IMR-90 (cell line): ENCODE data around the gene PAM16. TPM values are rescaled to one million over a fixed set of nuclear protein-coding genes. Genes with fewer than 3 reads are reported as not detected.
A peak's percentile ranks its signal among the peaks of the same experiment; 100 is the strongest.

ENCODE experiments used
- ATAC-seq: fragments of 200-7000 bp; cut with Tn5 transposase; 2 replicates; pipeline ENCODE4 v1.9.1; 2020; ENCODE audit warnings: low read depth, mild to moderate bottlenecking, moderate library complexity
- BruUV-seq: library from RNA; stranded (reverse); fragments of 400-500 nt; replicated peaks from 2 replicates; lab custom pipeline; 2021; lab: Mats Ljungman, UMichigan
- CTCF ChIA-PET: fragments of 300-600 bp; formaldehyde crosslinking; extraction: SDS; loops from one replicate; lab custom pipeline; 2021; ENCODE audit warnings: antibody characterized with exemption; lab: Yijun Ruan, JAX
- POLR2A ChIA-PET: fragments of 300-600 bp; sonication (Branson Sonifier 250); formaldehyde crosslinking; loops from one replicate; lab custom pipeline; 2022; ENCODE audit warnings: antibody characterized with exemption; ENCODE audit not compliant: unreplicated experiment; lab: Charles Lee
- DNase-seq: peaks from one replicate; pipeline ENCODE4 v3.0.0; 2013
- H2AFZ ChIP-seq: replicated peaks from 2 replicates; pipeline ENCODE3; 2013; ENCODE audit warnings: low read length, mild to moderate bottlenecking; ENCODE audit not compliant: poor library complexity
- H2AK5ac ChIP-seq: 2 replicates; pipeline ENCODE4 v1.6.1; 2013; ENCODE audit warnings: low read depth, low read length, inconsistent platforms
- H2AK9ac ChIP-seq: replicated peaks from 2 replicates; pipeline ENCODE3; 2013; ENCODE audit warnings: mild to moderate bottlenecking, low read depth, low read length, moderate library complexity; ENCODE audit not compliant: poor library complexity
- H2BK120ac ChIP-seq: 2 replicates; pipeline ENCODE4 v1.6.1; 2013; ENCODE audit warnings: low read depth, low read length, inconsistent platforms
- H2BK15ac ChIP-seq: 3 replicates; pipeline ENCODE4 v1.6.1; 2013; ENCODE audit warnings: low read depth, low read length, inconsistent platforms
- H2BK20ac ChIP-seq: 2 replicates; pipeline ENCODE4 v1.6.1; 2013; ENCODE audit warnings: low read depth, mild to moderate bottlenecking, inconsistent platforms, low read length, moderate library complexity
- H2BK5ac ChIP-seq: 2 replicates; pipeline ENCODE4 v1.6.1; 2013; ENCODE audit warnings: mild to moderate bottlenecking, low read depth, low read length, inconsistent platforms; ENCODE audit not compliant: poor library complexity, severe bottlenecking
- H3K14ac ChIP-seq: replicated peaks from 2 replicates; pipeline ENCODE4 v1.6.1; 2013; ENCODE audit warnings: low read depth, low read length, inconsistent platforms
- H3K18ac ChIP-seq: 2 replicates; pipeline ENCODE4 v1.6.1; 2013; ENCODE audit warnings: low read depth, low read length, control low read depth
- H3K23ac ChIP-seq: 2 replicates; pipeline ENCODE4 v1.6.1; 2013; ENCODE audit warnings: low read depth, low read length, inconsistent platforms
- H3K27ac ChIP-seq: 2 replicates; pipeline ENCODE4 v1.5.1; 2013; ENCODE audit warnings: mild to moderate bottlenecking, control low read depth, low read length; ENCODE audit not compliant: insufficient read depth
- H3K27me3 ChIP-seq: 2 replicates; pipeline ENCODE4 v1.6.1; 2013; ENCODE audit warnings: low read length; ENCODE audit not compliant: control insufficient read depth, insufficient read depth
- H3K36me3 ChIP-seq: 2 replicates; pipeline ENCODE4 v1.6.1; 2013; ENCODE audit warnings: low read length, mixed read lengths; ENCODE audit not compliant: control insufficient read depth, insufficient read depth
- H3K4ac ChIP-seq: 2 replicates; pipeline ENCODE4 v1.6.1; 2013; ENCODE audit warnings: low read depth, low read length, inconsistent platforms
- H3K4me1 ChIP-seq: 2 replicates; pipeline ENCODE4 v1.6.1; 2013; ENCODE audit warnings: low read length, mixed read lengths; ENCODE audit not compliant: control insufficient read depth, insufficient read depth
- H3K4me2 ChIP-seq: 2 replicates; pipeline ENCODE4 v1.6.1; 2013; ENCODE audit warnings: low read depth, mild to moderate bottlenecking, control low read depth, low read length, moderate library complexity
- H3K4me3 ChIP-seq: 2 replicates; pipeline ENCODE4 v1.5.1; 2013; ENCODE audit warnings: low read depth, mild to moderate bottlenecking, control low read depth, low read length, moderate library complexity; ENCODE audit not compliant: insufficient read depth
- H3K56ac ChIP-seq: 2 replicates; pipeline ENCODE4 v1.6.1; 2013; ENCODE audit warnings: low read length, inconsistent platforms; ENCODE audit not compliant: insufficient read depth; ENCODE audit errors: extremely low read depth
- H3K79me1 ChIP-seq, 2 experiments: 2 replicates each; pipeline ENCODE4 v1.6.1; 2013; ENCODE audit warnings: low read length in 2 of 2, inconsistent platforms in 1 of 2, low read depth in 1 of 2
- H3K9ac ChIP-seq: 2 replicates; pipeline ENCODE4 v1.6.1; 2013; ENCODE audit warnings: low read depth, low read length, control low read depth
- H3K9me1 ChIP-seq: 2 replicates; pipeline ENCODE4 v1.6.1; 2013; ENCODE audit warnings: low read length, inconsistent platforms; ENCODE audit not compliant: insufficient read depth
- H3K9me3 ChIP-seq: 2 replicates; pipeline ENCODE4 v1.6.1; 2013; ENCODE audit warnings: low read length; ENCODE audit not compliant: control insufficient read depth, insufficient read depth
- H4K20me1 ChIP-seq: 2 replicates; pipeline ENCODE4 v1.6.1; 2013; ENCODE audit warnings: low read length, inconsistent platforms; ENCODE audit not compliant: insufficient read depth
- H4K5ac ChIP-seq: 2 replicates; pipeline ENCODE4 v1.6.1; 2013; ENCODE audit warnings: mild to moderate bottlenecking, low read depth, low read length, control low read depth
- H4K8ac ChIP-seq, 2 experiments: 2 replicates each; pipeline ENCODE4 v1.6.1; 2013; ENCODE audit warnings: low read depth in 2 of 2, low read length in 2 of 2, control low read depth in 1 of 2, inconsistent platforms in 1 of 2
- H4K91ac ChIP-seq: 2 replicates; pipeline ENCODE4 v1.6.1; 2013; ENCODE audit warnings: low read depth, low read length, inconsistent platforms; ENCODE audit not compliant: insufficient read depth
- CEBPB ChIP-seq: IDR thresholded peaks from 2 replicates; pipeline ENCODE4 v1.6.1; 2012; ENCODE audit warnings: low read depth, low read length, improper control_type of control experiment
- CTCF ChIP-seq: conservative IDR thresholded peaks from 2 replicates; pipeline ENCODE4 v1.5.1; 2012; ENCODE audit warnings: mild to moderate bottlenecking, low read depth, low read length, improper control_type of control experiment
- ELK1 ChIP-seq: fragments of 150-350 bp; IDR thresholded peaks from 2 replicates; pipeline ENCODE4 v1.6.1; 2016; ENCODE audit warnings: low read depth, mild to moderate bottlenecking, low read length, moderate library complexity, borderline replicate concordance
- FOS ChIP-seq: fragments of 150-350 bp; IDR thresholded peaks from 2 replicates; pipeline ENCODE4 v1.6.1; 2016; ENCODE audit warnings: low read depth, low read length
- MAFK ChIP-seq: IDR thresholded peaks from 2 replicates; pipeline ENCODE4 v1.6.1; 2012; ENCODE audit warnings: low read depth, low read length, improper control_type of control experiment
- MAZ ChIP-seq: IDR thresholded peaks from 2 replicates; pipeline ENCODE4 v1.6.1; 2012; ENCODE audit warnings: low read depth, mild to moderate bottlenecking, low read length, improper control_type of control experiment, moderate library complexity, borderline replicate concordance
- MXI1 ChIP-seq: IDR thresholded peaks from 2 replicates; pipeline ENCODE4 v1.6.1; 2012; ENCODE audit warnings: low read depth, mild to moderate bottlenecking, low read length, moderate library complexity, borderline replicate concordance
- NFE2L2 ChIP-seq: fragments of 150-350 bp; IDR thresholded peaks from 2 replicates; pipeline ENCODE4 v1.6.1; 2016; ENCODE audit warnings: low read depth, mild to moderate bottlenecking, low read length
- RFX5 ChIP-seq: IDR thresholded peaks from 2 replicates; pipeline ENCODE4 v1.8.0; 2012; ENCODE audit warnings: low read depth, mild to moderate bottlenecking, low read length, moderate library complexity
- WGBS, 2 experiments: methylation state at CpG; one replicate each; pipeline versions ENCODE4 v1.1.5 to v1.1.7; 2013; ENCODE audit warnings: missing lambda C conversion rate in 2 of 2; ENCODE audit not compliant: insufficient read length in 1 of 2; ENCODE audit errors: extremely low coverage in 2 of 2; 5-methylcytosine and 5-hydroxymethylcytosine counted together
- dilution Hi-C: fragments of 300-500 bp; cut with HindIII; formaldehyde crosslinking; loops from one replicate; pipeline ENCODE4 v1.14.3; 2018; ENCODE audit warnings: low sequenced_read_pairs; ENCODE audit not compliant: unreplicated experiment
- in situ Hi-C: fragments of 300-500 bp; cut with MboI; formaldehyde crosslinking; loops from 3 replicates; pipeline ENCODE4 v1.14.3; 2019; ENCODE audit warnings: low sequenced_read_pairs, inconsistent platforms, mixed read lengths
- intact Hi-C: fragments of 100-400 bp; cut with micrococcal nuclease; formaldehyde crosslinking; loops from 2 replicates; pipeline ENCODE4 v1.10.0; 2022
- polyA plus RNA-seq, 3 experiments: library from polyadenylated mRNA; depleted of rRNA; stranded (reverse); fragments of >200 nt; gene quantifications; 2 replicates each; pipeline ENCODE4 v1.2.3, GENCODE V29; 2012; ENCODE audit warnings: low replicate concordance in 1 of 3
- total RNA-seq: library from RNA; depleted of rRNA; stranded (reverse); fragments of >200 nt; gene quantifications from 2 replicates; pipeline ENCODE4 v1.2.3, GENCODE V29; 2012

The PAM16 gene
- total and polyA plus RNA-seq, 2 of the 4 experiments (the other 2 are of a cell fraction): 17.9 to 48.4 TPM

- WGBS, 2 experiments: 80% methylated on average over 1 of the region's 9 CpGs; no CpG with 5 or more reads in 1 of the 2 experiments
- BruUV-seq: no TSS peak
- in situ Hi-C loops: loop anchor here (5.0 to 10.0 kb wide), 2 partner anchors 131 to 348 kb away; no protein-coding TSS in a partner anchor
Observed at GRCh38 chr16:4333308-4333638, 17.8 kb downstream of the PAM16 start.

More at GRCh38 chr16:4333308-4333638, 17.8 kb downstream of the PAM16 start:
- intact Hi-C loops: loop anchor here (5.0 kb wide), 1 partner anchor 216 kb away; the partner anchor contains the start of gene ADCY9
- H3K4ac ChIP-seq: no peak overlapping the region
- peaks cover 35% of the 10 kb centered on the region for H3K36me3 ChIP-seq
- H3K4me1 ChIP-seq: peaks cover 13% of the 10 kb centered on the region
- H2BK15ac ChIP-seq: no peak overlapping the region
- no peak overlapping the region for H4K91ac ChIP-seq
- dilution Hi-C loops: no loop called here
- no peak overlapping the region for H3K4me2 ChIP-seq
- H2AK5ac ChIP-seq: no peak overlapping the region
- CTCF ChIA-PET: interaction anchor here (1.1 kb wide), 1 partner anchor 70 kb away, joined by 3 read pairs; no protein-coding TSS in a partner anchor
- no peak overlapping the region for H4K8ac ChIP-seq
- no peak for ATAC-seq
- no peak for TF ChIP-seq CEBPB
- TF ChIP-seq FOS: no peak
- TF ChIP-seq MAFK: no peak
- no peak for TF ChIP-seq CTCF
- TF ChIP-seq MAZ: no peak
- TF ChIP-seq ELK1: no peak
- TF ChIP-seq MXI1: no peak
- TF ChIP-seq RFX5: no peak
- TF ChIP-seq NFE2L2: no peak
- H2AFZ ChIP-seq: peak overlapping the region; percentile 58
- H2BK20ac ChIP-seq: no peak overlapping the region
- H2BK5ac ChIP-seq: no peak overlapping the region
- POLR2A ChIA-PET: no interaction called here
- H3K14ac ChIP-seq: no peak overlapping the region
- no peaks in the 10 kb centered on the region for H3K9me3 ChIP-seq
- peaks cover 12 to 68% of the 10 kb centered on the region in 2 experiments; a peak in 3 of 4 replicates for H3K79me1 ChIP-seq
- no peak overlapping the region for H3K18ac ChIP-seq
- H3K9ac ChIP-seq: no peak overlapping the region
- no peaks in the 10 kb centered on the region for H3K27me3 ChIP-seq
- no peak for DNase-seq
- H3K23ac ChIP-seq: no peak overlapping the region
- H4K20me1 ChIP-seq: peaks cover 61% of the 10 kb centered on the region
- no peak overlapping the region for H3K56ac ChIP-seq
- no peak overlapping the region for H2BK120ac ChIP-seq
- H3K9me1 ChIP-seq: peaks cover 8% of the 10 kb centered on the region
- no peak overlapping the region for H3K4me3 ChIP-seq
- H4K5ac ChIP-seq: no peak overlapping the region
- no peak overlapping the region for H2AK9ac ChIP-seq
- no peak overlapping the region for H3K27ac ChIP-seq
